ENCODE measurements around the gene HRAS. TPM values are rescaled to one million over a fixed set of nuclear protein-coding genes. Genes with fewer than 3 reads are reported as not detected.

Gene HRAS
- polyA plus RNA-seq, 1 of the 3 experiments (the other 2 are of a cell fraction), result 217 TPM

DNA sequence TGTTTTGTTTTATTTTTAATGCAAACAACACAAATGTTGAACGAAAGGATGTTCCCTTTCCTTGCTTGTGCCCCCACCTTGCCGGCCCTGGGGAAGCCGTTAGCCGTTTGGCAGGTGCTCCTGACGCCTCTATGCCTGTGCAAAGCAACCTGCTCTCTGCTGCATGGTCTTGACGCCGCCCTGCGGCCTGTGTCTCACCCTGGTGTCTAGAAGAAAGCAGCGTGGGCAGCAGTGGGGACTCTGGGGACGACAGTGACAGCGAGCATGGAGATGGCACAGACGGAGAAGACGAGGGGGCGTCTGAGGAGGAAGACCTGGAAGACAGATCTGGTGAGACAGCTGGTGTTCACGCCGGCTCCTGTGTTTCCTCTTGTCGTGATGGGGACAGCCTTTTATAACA lies 46.4 kb upstream of the HRAS start:
- ChIA-PET POLR2A (no interaction called here), CTCF (interaction anchor here (0.9 kb wide), 1 partner anchor 32 kb away, joined by 3 read pairs; no protein-coding TSS in a partner anchor)
- Histone ChIP-seq H3K4me2 (no peak overlapping the region), H3F3A (replicated peaks; ENCODE audit: insufficient read depth) (no peaks in the 10 kb centered on the region), H3K9me2 (no peaks in the 10 kb centered on the region), H3K27me3 (ENCODE audit: insufficient read depth) (no peaks in the 10 kb centered on the region), H3K27ac (ENCODE audit: low read depth in 2 of 2, low read length in 1 of 2) (no peak overlapping the region), H3K9ac (no peak overlapping the region), H3K4me3 (ENCODE audit: low read depth in 2 of 2, low read length in 1 of 2) (no peak overlapping the region), H3K36me3 (replicated peaks in 1 of 2; ENCODE audit: control insufficient read depth in 1 of 2, insufficient read depth in 2 of 2, low read length in 1 of 2) (peaks cover 9 to 22% of the 10 kb centered on the region in 2 experiments), H3K4me1 (ENCODE audit: control insufficient read depth in 1 of 2, insufficient read depth in 2 of 2, low read depth in 1 of 2, low read length in 1 of 2) (peaks cover 4 to 21% of the 10 kb centered on the region in 2 experiments; a peak in 3 of 4 replicates), H2AFZ (ENCODE audit: low read depth) (no peak overlapping the region), H3K9me3 (no peaks in the 10 kb centered on the region), H4K20me1 (ENCODE audit: insufficient read depth) (peaks cover 90% of the 10 kb centered on the region), H3K79me2 (ENCODE audit: insufficient read depth) (peaks cover 84% of the 10 kb centered on the region)
- DNase-seq, result no peak
- WGBS (ENCODE audit: low lambda C conversion rate), result 97% methylated on average over 17 of the region's 17 CpGs
- TF ChIP-seq, protein P1, sequence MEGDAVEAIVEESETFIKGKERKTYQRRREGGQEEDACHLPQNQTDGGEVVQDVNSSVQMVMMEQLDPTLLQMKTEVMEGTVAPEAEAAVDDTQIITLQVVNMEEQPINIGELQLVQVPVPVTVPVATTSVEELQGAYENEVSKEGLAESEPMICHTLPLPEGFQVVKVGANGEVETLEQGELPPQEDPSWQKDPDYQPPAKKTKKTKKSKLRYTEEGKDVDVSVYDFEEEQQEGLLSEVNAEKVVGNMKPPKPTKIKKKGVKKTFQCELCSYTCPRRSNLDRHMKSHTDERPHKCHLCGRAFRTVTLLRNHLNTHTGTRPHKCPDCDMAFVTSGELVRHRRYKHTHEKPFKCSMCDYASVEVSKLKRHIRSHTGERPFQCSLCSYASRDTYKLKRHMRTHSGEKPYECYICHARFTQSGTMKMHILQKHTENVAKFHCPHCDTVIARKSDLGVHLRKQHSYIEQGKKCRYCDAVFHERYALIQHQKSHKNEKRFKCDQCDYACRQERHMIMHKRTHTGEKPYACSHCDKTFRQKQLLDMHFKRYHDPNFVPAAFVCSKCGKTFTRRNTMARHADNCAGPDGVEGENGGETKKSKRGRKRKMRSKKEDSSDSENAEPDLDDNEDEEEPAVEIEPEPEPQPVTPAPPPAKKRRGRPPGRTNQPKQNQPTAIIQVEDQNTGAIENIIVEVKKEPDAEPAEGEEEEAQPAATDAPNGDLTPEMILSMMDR (IDR thresholded peaks at IDR 0.05), result no peak
- TF ChIP-seq, protein P2, sequence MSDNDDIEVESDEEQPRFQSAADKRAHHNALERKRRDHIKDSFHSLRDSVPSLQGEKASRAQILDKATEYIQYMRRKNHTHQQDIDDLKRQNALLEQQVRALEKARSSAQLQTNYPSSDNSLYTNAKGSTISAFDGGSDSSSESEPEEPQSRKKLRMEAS (IDR thresholded peaks at IDR 0.05; ENCODE audit: low read depth), result no peak
- TF ChIP-seq SMC3 (IDR thresholded peaks at IDR 0.05; ENCODE audit: low read depth, low read length) (no peak), POLR2AphosphoS5 (IDR thresholded peaks at IDR 0.05; ENCODE audit: low read depth, low read length) (no peak), RXRA (IDR thresholded peaks at IDR 0.05; ENCODE audit: borderline replicate concordance, low read depth) (no peak), RAD21 (IDR thresholded peaks at IDR 0.05; ENCODE audit: low read length) (no peak), TCF12 (IDR thresholded peaks at IDR 0.05) (no peak), JUND (IDR thresholded peaks at IDR 0.05) (no peak)

DNA sequence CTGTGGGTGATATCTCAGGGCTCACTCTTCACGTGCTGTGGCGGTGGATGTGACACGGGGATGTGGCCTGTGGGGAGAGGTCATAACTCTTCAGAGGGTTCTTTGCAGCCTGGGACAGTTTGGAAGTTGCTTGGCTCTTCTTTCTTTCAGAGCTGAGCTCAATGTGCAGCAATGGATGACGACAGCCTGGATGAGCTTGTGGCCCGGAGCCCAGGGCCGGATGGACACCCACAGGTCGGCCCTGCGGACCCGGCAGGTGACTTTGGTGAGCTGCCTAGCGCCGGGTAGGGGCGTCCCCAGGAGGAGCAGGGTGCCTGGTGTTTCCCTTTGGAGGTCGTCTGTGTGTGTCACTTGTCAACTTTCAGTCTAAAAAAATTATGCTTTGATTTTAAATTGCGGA lies 46.0 kb upstream of the HRAS start:
- ChIA-PET CTCF (interaction anchor here (0.9 to 1.5 kb wide), 2 partner anchors 26 to 32 kb away, joined by 3 to 4 read pairs; no protein-coding TSS in a partner anchor), POLR2A (no interaction called here)
- peaks cover 86% of the 10 kb centered on the region for H4K20me1 ChIP-seq (ENCODE audit: insufficient read depth)
- H3F3A ChIP-seq (replicated peaks; ENCODE audit: insufficient read depth), result no peaks in the 10 kb centered on the region
- no peak overlapping the region for H3K27ac ChIP-seq (ENCODE audit: low read depth in 2 of 2, low read length in 1 of 2)
- H2AFZ ChIP-seq (ENCODE audit: low read depth), result no peak overlapping the region
- H3K4me3 ChIP-seq (ENCODE audit: low read depth in 2 of 2, low read length in 1 of 2), result no peak overlapping the region
- no peak overlapping the region for H3K9ac ChIP-seq
- TF ChIP-seq FOXM1 (IDR thresholded peaks at IDR 0.05; ENCODE audit: low read depth) (no peak), TAF1 (IDR thresholded peaks at IDR 0.05; ENCODE audit: borderline replicate concordance, low read depth, low read length) (no peak), MXI1 (IDR thresholded peaks at IDR 0.05; ENCODE audit: low read depth, low read length) (no peak), POLR2AphosphoS5 (IDR thresholded peaks at IDR 0.05; ENCODE audit: low read depth, low read length) (no peak)
- TF ChIP-seq, protein P3, sequence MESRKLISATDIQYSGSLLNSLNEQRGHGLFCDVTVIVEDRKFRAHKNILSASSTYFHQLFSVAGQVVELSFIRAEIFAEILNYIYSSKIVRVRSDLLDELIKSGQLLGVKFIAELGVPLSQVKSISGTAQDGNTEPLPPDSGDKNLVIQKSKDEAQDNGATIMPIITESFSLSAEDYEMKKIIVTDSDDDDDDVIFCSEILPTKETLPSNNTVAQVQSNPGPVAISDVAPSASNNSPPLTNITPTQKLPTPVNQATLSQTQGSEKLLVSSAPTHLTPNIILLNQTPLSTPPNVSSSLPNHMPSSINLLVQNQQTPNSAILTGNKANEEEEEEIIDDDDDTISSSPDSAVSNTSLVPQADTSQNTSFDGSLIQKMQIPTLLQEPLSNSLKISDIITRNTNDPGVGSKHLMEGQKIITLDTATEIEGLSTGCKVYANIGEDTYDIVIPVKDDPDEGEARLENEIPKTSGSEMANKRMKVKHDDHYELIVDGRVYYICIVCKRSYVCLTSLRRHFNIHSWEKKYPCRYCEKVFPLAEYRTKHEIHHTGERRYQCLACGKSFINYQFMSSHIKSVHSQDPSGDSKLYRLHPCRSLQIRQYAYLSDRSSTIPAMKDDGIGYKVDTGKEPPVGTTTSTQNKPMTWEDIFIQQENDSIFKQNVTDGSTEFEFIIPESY (IDR thresholded peaks at IDR 0.05; ENCODE audit: borderline replicate concordance, low read depth), result no peak
- TF ChIP-seq, protein P4, sequence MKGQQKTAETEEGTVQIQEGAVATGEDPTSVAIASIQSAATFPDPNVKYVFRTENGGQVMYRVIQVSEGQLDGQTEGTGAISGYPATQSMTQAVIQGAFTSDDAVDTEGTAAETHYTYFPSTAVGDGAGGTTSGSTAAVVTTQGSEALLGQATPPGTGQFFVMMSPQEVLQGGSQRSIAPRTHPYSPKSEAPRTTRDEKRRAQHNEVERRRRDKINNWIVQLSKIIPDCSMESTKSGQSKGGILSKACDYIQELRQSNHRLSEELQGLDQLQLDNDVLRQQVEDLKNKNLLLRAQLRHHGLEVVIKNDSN (IDR thresholded peaks at IDR 0.05; ENCODE audit: borderline replicate concordance, low read depth), result no peak
- TF ChIP-seq, protein P5, sequence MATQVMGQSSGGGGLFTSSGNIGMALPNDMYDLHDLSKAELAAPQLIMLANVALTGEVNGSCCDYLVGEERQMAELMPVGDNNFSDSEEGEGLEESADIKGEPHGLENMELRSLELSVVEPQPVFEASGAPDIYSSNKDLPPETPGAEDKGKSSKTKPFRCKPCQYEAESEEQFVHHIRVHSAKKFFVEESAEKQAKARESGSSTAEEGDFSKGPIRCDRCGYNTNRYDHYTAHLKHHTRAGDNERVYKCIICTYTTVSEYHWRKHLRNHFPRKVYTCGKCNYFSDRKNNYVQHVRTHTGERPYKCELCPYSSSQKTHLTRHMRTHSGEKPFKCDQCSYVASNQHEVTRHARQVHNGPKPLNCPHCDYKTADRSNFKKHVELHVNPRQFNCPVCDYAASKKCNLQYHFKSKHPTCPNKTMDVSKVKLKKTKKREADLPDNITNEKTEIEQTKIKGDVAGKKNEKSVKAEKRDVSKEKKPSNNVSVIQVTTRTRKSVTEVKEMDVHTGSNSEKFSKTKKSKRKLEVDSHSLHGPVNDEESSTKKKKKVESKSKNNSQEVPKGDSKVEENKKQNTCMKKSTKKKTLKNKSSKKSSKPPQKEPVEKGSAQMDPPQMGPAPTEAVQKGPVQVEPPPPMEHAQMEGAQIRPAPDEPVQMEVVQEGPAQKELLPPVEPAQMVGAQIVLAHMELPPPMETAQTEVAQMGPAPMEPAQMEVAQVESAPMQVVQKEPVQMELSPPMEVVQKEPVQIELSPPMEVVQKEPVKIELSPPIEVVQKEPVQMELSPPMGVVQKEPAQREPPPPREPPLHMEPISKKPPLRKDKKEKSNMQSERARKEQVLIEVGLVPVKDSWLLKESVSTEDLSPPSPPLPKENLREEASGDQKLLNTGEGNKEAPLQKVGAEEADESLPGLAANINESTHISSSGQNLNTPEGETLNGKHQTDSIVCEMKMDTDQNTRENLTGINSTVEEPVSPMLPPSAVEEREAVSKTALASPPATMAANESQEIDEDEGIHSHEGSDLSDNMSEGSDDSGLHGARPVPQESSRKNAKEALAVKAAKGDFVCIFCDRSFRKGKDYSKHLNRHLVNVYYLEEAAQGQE (IDR thresholded peaks at IDR 0.05; ENCODE audit: low read depth, low read length), result no peak
- no peaks in the 10 kb centered on the region for H3K9me3 ChIP-seq
- no peaks in the 10 kb centered on the region for H3K27me3 ChIP-seq (ENCODE audit: insufficient read depth)
- peaks cover 82% of the 10 kb centered on the region for H3K79me2 ChIP-seq (ENCODE audit: insufficient read depth)
- H3K4me1 ChIP-seq (ENCODE audit: control insufficient read depth in 1 of 2, insufficient read depth in 2 of 2, low read depth in 1 of 2, low read length in 1 of 2), result peaks cover 4 to 21% of the 10 kb centered on the region in 2 experiments; a peak in 3 of 4 replicates
- H3K36me3 ChIP-seq (replicated peaks in 1 of 2; ENCODE audit: control insufficient read depth in 1 of 2, insufficient read depth in 2 of 2, low read length in 1 of 2), result peaks cover 9 to 18% of the 10 kb centered on the region in 2 experiments
- WGBS (ENCODE audit: low lambda C conversion rate), result 94% methylated on average over 13 of the region's 14 CpGs
- no peak overlapping the region for H3K4me2 ChIP-seq
- DNase-seq, result no peak
- H3K9me2 ChIP-seq, result no peaks in the 10 kb centered on the region
